Breast epithelium (tissue), 3 donors: ENCODE measurements around the gene PARD3B.

Experiments
- CTCF ChIP-seq, 3 donors: fragments of 450-650 bp; IDR thresholded peaks; one replicate each; pipeline ENCODE4 v1.5.1; 2016 to 2017; ENCODE audit warnings: antibody characterized with exemption in 3 of 3, mild to moderate bottlenecking in 3 of 3, moderate library complexity in 3 of 3
- POLR2AphosphoS5 ChIP-seq, 3 donors: sonication (generic); formaldehyde crosslinking; IDR thresholded peaks; one replicate each; pipeline ENCODE4 v1.6.1; 2017; ENCODE audit warnings: antibody characterized with exemption in 3 of 3

- TF ChIP-seq POLR2AphosphoS5 (IDR thresholded peaks at IDR 0.05) (no peak), CTCF (IDR thresholded peaks at IDR 0.05) (no peak)
Measured at GRCh38 chr2:205361272-205361671, 816.0 kb downstream of the PARD3B start.
